GM18517 (cell line): ENCODE data around the gene DRC7.

Experiments used
- ATAC-seq: cut with Tn5 transposase; IDR thresholded peaks from one replicate; pipeline ENCODE4 v1.9.1; 2021; ENCODE audit warnings: mild to moderate bottlenecking, moderate library complexity; ENCODE audit not compliant: unreplicated experiment

The DRC7 gene

GRCh38 chr16:57759541-57760356, 65.1 kb downstream of the DRC7 start:
- no peak for ATAC-seq

GRCh38 chr16:57760357-57761160, 66.0 kb downstream of the DRC7 start:
- ATAC-seq = no peak

- ATAC-seq = no peak
Observed at GRCh38 chr16:57761301-57761700, 66.7 kb downstream of the DRC7 start.

GRCh38 chr16:57761957-57762356, 67.4 kb downstream of the DRC7 start:
- ATAC-seq = no peak

- ATAC-seq = no peak
Observed at GRCh38 chr16:57762365-57763040, 67.9 kb downstream of the DRC7 start.

- no peak for ATAC-seq
Observed at GRCh38 chr16:57763285-57764005, 68.8 kb downstream of the DRC7 start.

DNA sequence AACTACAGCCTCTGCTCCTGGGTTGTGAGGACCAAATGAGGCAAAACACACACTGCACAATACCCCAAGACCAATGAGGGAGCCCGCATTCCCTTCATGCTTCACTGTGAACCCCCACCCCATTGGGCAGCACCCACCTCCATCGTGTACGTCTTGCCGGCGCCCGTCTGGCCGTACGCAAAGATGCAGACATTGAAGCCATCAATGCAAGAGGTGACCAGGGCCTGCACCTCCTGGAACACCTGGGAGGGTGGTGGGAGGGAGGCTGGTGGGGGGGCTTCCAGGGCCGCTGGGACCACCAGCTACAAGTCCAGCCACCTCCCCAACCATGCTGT, 69.4 kb downstream of the DRC7 start:
- no peak for ATAC-seq

- no peak for ATAC-seq
Observed at GRCh38 chr16:57764341-57765159, 69.9 kb downstream of the DRC7 start.

DNA sequence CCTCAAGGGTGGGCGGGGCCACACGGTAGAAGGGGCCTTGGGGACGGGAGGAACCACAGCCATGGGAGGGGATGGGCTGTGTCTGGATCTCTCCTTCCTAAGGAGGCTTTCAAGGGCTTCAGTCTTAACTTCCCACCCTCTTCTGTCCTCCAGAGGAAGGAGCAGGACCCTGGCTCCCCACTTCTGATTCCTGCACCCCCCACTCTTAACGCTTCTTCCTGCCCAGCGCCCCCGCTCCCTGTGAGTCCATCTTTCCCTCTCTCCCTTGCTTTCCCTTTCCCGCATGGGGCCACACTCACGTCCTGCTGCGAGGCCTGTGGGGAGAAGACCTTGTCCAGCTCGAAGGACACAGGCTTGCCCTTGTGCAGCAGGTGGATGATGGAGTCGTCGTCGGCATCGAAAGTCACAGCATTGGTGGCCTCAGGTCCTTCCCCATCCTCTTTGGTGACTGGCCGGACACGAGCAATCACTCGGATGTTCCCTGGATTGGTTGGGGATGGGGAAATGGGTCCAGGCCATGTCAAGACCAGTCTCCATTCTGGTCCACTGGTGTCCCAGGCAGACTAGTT, 70.6 kb downstream of the DRC7 start:
- ATAC-seq = no peak

GRCh38 chr16:57766714-57767348, 72.2 kb downstream of the DRC7 start:
- ATAC-seq = no peak

DNA sequence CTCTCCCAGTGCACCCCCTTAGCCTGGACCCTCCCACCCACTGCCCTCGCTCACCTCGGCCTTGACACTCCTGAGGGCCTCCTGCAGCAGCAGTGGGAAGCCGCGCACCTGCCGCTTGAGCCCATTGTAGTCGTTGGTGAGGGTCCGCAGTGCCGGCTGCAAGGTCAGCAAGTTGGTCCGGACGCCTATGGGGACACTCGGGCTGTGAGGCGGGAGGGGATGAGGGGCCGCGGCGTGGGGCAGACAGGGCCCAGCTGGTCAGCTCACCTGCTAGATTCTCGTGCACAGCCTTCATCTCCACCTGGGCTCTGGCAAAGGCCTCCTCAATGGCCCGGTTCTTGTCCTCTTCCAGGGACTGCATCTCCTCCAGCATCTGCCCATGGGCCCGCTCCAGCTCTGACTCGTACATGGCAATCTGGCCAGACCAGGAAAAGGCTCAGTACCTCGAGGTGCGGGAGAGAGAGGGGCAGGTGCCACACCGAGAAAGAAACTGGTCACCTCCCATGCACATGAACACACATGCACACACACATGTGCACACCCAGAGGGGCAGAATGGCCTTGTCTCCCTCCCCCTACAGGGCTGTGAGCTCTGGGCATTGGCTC, 75.0 kb downstream of the DRC7 start:
- no peak for ATAC-seq

DNA sequence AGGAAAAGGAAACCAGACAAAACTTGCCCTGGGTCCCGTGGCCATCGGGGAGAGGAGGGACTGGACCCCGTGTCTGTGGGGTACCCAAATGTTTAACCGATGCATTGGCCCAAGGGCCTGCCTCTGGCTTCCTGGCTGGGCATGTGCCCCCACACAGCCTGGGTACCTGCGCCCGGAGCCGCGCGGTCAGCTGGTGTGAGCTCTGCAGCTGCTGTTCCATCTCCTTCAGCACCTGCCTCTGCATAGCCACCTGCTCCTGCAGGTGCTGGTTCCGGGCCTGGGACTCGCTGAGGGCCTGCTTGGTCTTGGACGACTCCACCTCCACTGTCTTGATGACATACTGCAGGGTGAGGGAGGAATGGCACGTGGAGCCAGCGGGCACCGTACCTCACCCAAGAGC, 75.8 kb downstream of the DRC7 start:
- no peak for ATAC-seq

DNA sequence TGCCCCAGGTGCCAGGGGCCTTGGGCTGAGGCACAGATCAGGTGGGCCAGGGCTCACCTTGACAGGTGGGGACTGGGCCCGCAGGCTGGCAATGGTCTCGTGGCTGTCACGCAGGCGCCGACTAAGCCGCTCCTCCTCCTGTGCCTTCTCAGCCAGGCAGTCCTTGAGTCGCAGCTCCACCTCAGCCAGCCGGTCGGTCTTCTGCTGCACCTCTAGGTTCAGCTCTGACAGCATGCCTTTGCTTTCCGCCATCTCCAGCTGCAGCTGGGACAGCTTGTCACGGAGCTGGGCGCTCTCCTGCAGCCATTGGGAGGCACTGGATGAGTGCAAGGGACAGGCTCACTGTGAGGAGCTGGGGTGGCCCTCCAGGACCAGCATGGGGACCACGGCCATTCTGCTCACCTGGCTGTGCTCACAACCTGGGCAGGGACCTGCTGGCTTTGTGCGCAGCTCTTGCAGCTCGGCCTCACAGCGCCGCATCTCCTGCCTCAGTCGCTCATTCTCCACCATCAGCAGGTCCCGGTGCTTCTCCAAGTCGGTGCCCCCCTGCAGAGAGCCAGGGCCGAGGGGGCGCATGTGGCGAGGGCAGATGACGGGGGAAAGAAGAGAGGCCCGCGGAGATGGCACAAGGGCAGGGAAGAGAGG, 76.7 kb downstream of the DRC7 start:
- ATAC-seq = no peak

GRCh38 chr16:57773019-57773418, 78.4 kb downstream of the DRC7 start:
- no peak for ATAC-seq

DNA sequence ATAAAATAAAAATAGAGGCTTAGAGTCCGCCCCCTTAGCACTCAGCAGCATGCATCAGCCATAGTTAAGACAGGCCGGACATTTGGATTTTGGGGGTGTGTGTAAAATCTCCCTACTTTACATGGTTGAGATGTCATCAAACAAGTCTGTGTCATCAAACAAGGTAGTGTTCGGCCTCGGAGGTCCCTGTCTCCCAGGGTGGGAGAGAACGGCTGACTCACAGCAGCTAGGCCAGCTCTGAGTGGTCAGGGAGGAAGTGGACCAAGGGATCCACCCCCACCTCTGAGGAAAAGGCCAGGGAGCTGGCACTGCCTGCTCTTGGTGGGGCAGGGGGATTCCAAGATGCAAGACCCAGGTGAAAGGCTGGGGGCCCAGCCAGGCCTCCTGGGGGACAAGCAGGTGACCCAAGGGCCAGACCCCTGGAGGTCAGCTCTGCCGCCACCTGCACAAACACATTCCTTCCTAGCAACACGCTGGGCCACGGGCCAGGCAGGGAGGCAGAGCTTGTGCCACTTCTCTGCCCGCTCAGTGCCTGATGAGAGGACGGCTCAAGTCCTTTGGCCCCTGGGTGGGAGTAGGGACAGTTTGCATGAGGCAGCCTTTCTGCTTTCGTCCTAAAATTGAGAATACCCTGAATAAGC, 79.2 kb downstream of the DRC7 start:
- no peak for ATAC-seq

DNA sequence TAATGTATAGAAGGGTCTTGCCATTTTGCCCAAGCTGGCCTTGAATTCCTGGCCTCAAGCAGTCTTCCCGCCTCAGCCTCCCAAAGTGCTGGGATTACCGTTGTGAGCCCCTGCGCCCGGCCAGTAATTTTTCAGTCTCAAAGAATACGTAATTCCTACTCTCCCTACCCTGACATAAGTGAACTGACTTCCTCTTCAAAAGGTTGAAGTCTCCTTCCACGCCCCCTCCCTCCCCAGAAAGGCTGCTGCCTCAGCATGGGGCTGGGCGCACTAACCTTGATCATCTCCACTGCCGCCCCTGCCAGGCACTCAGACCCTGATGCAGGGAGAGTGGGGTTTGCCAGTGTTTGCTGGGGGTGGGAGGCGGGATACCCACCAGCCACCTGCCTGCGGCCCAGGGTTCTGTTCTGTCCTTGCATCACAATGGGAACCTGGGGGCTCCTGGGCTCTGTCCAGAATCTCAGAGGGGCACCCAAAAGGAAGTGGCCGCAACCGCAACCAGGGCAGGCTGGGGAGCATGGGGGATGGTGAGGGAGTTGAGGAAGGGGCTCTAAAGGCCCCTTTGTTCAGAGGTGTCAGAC, 80.2 kb downstream of the DRC7 start:
- ATAC-seq = no peak

DNA sequence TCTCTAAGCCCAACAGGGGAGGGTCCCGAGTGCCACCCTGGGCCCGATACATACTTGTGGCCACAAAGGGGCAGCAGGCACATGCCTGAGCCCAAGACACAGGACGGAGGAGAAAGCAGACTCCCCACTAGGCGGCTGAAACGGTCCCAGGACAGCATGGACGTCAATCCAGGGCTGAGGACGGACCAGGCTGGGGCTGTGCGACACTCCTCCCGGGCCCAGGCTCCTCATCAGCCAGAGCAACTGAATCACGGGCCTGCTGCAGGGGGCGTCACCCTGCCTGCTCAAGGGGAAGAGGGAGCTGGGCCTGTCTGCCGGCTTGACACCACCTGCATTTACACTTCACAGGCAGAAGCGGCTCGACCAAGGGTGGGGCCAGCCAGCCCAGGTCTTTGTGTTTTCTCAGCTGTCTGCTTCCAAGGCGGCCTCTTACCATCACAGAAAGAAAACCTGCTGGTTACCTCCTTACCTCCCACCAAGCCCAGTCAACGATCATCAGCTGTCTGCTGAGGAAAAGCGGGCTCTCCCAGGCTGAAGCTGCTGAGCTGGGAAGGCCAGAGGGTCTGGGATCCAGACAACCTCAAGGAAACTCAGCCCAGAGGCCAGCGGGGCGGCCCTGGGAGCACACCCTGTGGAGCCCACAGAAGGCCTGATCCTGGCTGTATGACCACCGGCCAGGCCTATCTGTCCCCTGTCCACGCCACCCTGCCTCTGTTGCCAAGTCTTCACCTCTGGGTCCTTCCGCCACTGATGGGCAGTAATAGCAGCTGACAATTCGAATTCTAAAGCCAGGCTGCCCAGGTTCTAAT, 81.3 kb downstream of the DRC7 start:
- no peak for ATAC-seq
